Muscle of arm (tissue), 12 donors: Measurements from ENCODE around the gene ZSCAN29. TPM values are rescaled to one million over a fixed set of nuclear protein-coding genes. Genes with fewer than 3 reads are reported as not detected.
A peak's percentile ranks its signal among the peaks of the same experiment; 100 is the strongest.

Experiments used
- DNase-seq: peaks from one replicate; pipeline ENCODE4 v3.0.0-alpha.2; 2013
- polyA plus RNA-seq, 12 donors: library from polyadenylated mRNA; unstranded; fragments of 120-200 nt; gene quantifications; one replicate each; pipeline ENCODE4 v1.2.1, GENCODE V29; 2013; ENCODE audit not compliant: insufficient read length in 12 of 12

The ZSCAN29 gene
- polyA plus RNA-seq, 12 donors: 8.0 to 25.0 (median 15.4) TPM; not detected in 1

DNA sequence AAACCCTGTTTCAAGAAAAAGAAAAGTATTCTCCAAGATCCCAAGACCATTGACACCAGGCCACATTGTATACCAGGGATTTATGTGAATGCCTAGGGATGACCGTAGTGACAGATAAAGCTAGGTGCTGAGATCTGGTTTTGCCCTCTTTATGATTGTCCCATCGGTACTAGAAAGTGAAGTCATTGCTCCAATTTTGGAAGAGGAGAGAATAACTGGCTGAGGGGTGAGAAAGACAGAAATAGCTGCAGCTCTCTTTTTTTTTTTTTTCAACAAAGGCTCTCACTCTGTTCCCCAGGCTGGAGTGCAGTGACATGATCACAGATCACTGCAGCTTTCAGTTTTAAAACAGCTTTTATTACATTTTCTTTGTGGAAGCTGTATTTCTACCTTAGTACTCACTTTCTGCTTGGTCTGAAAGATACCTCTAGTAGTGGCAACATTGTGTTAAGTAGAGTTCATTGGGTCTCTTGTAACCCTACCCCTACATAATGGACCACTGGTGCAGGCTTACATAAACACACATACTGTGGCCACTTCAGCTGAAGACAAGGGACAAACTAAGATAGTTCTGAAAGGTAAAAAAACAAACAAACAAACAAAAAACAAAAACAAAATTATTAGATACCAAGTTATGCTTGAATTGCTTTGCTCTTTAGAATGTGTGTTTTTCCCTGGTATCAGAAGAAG, 18.0 kb downstream of the ZSCAN29 start:
- no peak for DNase-seq

- no peak for DNase-seq
Measured at GRCh38 chr15:43347114-43347513, 23.7 kb downstream of the ZSCAN29 start.

DNA sequence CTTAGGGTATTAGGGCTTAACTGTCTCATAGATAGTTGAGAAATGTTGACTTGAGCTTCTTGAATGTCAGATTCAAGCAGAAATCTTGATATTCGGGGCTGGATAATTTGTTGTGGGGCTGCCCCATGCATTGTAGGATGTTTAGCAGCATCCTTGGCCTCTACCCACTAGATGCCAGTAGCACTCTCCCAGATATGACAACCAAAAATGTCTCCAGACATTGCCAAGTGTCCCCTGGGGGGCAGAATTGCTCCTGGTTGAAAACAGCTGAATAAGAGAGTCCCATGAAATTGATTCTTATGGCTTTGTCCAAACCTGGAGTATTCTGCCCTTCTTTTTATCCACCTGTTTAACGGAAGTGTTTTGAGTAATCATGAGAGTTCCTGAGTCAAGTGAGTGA, 24.5 kb downstream of the ZSCAN29 start:
- no peak for DNase-seq

GRCh38 chr15:43330780-43331087, 40.1 kb downstream of the ZSCAN29 start:
- no peak for DNase-seq

DNA sequence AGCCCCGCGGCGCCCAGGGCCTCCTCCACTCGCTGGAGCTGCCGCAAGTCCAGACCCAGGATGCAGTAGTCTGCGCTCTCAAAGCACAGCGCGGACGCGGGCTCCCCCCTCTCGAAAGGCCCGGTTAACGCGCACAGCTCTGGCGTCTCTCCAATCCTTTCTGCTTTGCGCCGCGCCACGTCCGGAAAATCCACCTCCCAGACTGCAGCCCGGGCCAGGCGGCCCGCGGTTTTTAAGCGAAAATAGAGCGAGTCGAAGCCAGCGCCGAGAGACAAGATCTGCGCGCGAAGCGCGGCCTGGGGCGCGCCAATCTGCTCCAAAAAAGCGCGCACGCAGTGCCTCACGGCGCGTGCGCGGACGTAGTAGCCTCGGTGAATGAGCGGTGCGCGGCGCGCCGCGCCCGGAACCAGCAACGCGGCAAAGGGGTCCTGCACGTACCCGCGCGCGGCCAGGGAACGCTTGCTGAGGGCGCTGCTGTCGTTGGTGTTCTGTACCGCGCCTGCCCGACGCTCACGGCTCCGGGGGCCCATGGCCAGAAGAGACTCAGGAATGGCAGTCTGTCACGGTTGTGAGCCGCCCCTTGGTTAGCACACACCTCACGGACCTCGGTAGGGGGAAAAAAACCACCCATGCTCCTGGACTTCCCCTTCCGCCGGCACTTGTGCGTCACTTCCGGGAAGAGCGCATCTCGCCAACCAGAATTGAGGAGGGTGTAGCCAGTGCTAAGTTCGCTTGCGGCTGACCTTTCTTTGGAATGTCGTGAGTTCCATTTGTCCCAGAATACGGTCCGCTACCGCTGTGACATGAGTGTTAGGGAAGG, 40.7 kb downstream of the ZSCAN29 start, which contains the start of gene LCMT2:
Gene LCMT2 (minus strand): TSS at position 614 of the 820 bp plus-strand sequence. CDS start 84 bp downstream, at position 530.
- DNase-seq: peak; percentile 98

DNA sequence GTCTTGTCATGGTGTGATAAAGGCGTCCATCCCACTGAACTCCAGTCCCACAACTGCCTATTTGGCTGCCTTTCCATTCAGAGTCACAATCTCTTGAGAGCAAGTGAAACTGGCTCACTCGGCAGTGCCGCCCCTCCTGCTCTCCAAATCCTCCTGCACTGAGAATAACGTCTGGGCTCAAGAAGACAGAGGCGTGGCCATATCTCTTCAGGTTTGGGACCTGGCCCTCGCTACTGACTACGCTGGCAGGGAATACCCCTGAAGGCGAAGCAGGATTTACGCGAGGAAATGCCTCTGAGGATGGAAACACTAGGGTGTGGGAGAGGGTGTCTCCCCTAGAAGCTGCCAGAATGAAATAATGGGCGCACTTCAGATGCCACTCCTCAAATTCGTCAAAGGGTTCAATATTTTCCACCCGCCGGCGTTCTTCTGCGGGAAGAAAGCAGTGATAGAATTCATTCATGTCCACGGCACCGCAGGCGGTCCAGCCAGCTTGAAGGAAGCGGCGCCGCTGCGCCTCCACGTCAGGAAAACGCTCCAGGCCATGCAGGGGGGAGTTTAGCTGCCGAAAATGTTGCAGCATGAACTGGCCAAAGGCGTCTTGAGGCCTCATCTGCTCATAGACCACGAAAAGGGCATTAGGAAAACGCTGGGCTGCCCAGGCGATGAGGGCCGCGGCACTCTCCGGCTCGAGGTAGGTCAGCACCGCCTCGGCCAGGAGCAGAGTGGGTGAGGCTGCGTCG, 41.5 kb downstream of the ZSCAN29 start:
- peak; percentile 4 for DNase-seq

GRCh38 chr15:43325039-43325684, 45.7 kb downstream of the ZSCAN29 start:
- DNase-seq: no peak

GRCh38 chr15:43318990-43319771, 51.7 kb downstream of the ZSCAN29 start:
- no peak for DNase-seq

- no peak for DNase-seq
Measured at GRCh38 chr15:43317566-43318184, 53.2 kb downstream of the ZSCAN29 start.

DNA sequence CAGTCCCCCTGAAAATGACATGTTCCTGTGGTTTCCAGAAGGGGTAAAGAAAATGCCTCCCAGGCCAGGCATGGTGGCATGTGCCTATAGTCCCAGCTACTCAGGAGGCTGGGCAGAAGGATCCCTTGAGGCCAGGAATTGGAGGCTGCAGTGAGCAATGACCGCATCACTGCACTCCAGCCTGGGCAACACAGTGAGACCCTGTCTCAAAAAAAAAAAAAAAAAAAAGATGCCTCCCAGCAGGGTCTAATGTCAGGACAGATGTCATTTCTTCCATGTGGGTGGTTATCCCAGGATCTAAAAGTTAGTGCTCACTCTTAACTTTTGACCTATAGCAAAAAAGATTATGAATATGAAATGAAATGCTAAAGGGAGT, 53.9 kb downstream of the ZSCAN29 start:
- DNase-seq: no peak

GRCh38 chr15:43316016-43316970, 54.5 kb downstream of the ZSCAN29 start:
- DNase-seq: peak; percentile 10

GRCh38 chr15:43314171-43314570, 56.7 kb downstream of the ZSCAN29 start:
- no peak for DNase-seq

DNA sequence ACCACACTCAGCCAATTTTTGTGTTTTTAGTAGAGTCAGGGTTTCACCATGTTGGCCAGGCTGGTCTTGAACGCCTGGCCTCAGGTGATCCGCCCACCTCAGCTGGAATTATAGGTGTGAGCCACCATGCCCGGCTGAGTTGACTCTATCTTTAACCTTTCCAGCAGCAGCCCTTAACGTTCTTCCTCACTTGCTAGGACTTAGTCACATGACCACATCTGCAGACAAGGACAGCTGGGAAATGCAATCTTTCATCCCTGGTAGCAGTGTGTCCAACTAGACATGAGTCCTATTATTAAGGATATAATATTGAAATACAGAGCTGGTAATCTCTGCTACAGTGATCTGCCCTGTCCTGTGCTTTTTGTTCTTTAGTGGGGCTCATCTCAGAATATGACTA, 58.5 kb downstream of the ZSCAN29 start:
- no peak for DNase-seq

Other genes with a start within 250 kb of the ZSCAN29 start
- 10 to 100 TPM in 3 of 12 donors, 1 to 10 TPM in 8, not detected in 1; 6.2 to 14.1 (median 8.7) TPM for gene TMEM62, start 237.5 kb downstream of the ZSCAN29 start, polyA plus RNA-seq
- 10 to 100 TPM in 11 of 12 donors, not detected in 1; 22.0 to 48.3 (median 37.3) TPM for gene CCNDBP1, start 185.6 kb downstream of the ZSCAN29 start, polyA plus RNA-seq
- gene EPB42, start 150.0 kb downstream of the ZSCAN29 start, polyA plus RNA-seq: 1 to 10 TPM in 10 of 12 donors, not detected in 2; 1.1 to 10.0 (median 2.1) TPM
- gene TGM5, start 104.1 kb downstream of the ZSCAN29 start, polyA plus RNA-seq: 1 to 10 TPM in 1 of 12 donors, under 1 TPM in 8, not detected in 3; 0.05 to 1.0 (median 0.20) TPM
- under 1 TPM in 1 of 12 donors, not detected in 11; 0.17 TPM for gene TGM7, start 68.8 kb downstream of the ZSCAN29 start, polyA plus RNA-seq
- gene LCMT2, start 40.5 kb downstream of the ZSCAN29 start, polyA plus RNA-seq: 1 to 10 TPM in 11 of 12 donors, not detected in 1; 4.8 to 8.6 (median 6.6) TPM
- gene TUBGCP4, start 58 bp upstream of the ZSCAN29 start, polyA plus RNA-seq: 10 to 100 TPM in 11 of 12 donors, not detected in 1; 11.1 to 16.6 (median 13.9) TPM
- 100 to 1,000 TPM in 1 of 12 donors, 10 to 100 TPM in 11; 35.8 to 105 (median 51.4) TPM for gene TP53BP1, start 122.1 kb upstream of the ZSCAN29 start, polyA plus RNA-seq
- 10 to 100 TPM in 11 of 12 donors, not detected in 1; 27.5 to 44.8 (median 38.0) TPM for gene MAP1A, start 146.6 kb upstream of the ZSCAN29 start, polyA plus RNA-seq
- gene PPIP5K1, start 219.2 kb upstream of the ZSCAN29 start, polyA plus RNA-seq: 10 to 100 TPM in 3 of 12 donors, 1 to 10 TPM in 8, not detected in 1; 4.9 to 22.9 (median 6.5) TPM
- 1 to 10 TPM in 1 of 12 donors, under 1 TPM in 6, not detected in 5; 0.11 to 5.5 (median 0.21) TPM for gene CKMT1B, start 223.0 kb upstream of the ZSCAN29 start, polyA plus RNA-seq
- gene STRC, start 247.8 kb upstream of the ZSCAN29 start, polyA plus RNA-seq: 1 to 10 TPM in 1 of 12 donors, under 1 TPM in 9, not detected in 2; 0.12 to 1.1 (median 0.48) TPM